GM21367 (cell line): ENCODE results near the gene CSMD2.

ENCODE experiments used
- ATAC-seq: cut with Tn5 transposase; IDR thresholded peaks from one replicate; pipeline ENCODE4 v1.9.1; 2021; ENCODE audit not compliant: unreplicated experiment

CSMD2 gene

GRCh38 chr1:34156739-34157138, 8.3 kb downstream of the CSMD2 start:
- no peak for ATAC-seq

- no peak for ATAC-seq
Measured at GRCh38 chr1:34155860-34156259, 9.2 kb downstream of the CSMD2 start.

- ATAC-seq, result no peak
Measured at GRCh38 chr1:34153246-34153645, 11.8 kb downstream of the CSMD2 start.

- no peak for ATAC-seq
Measured at GRCh38 chr1:34149501-34149900, 15.5 kb downstream of the CSMD2 start.

- ATAC-seq, result no peak
Measured at GRCh38 chr1:34147301-34147700, 17.7 kb downstream of the CSMD2 start.

- ATAC-seq, result no peak
Measured at GRCh38 chr1:34144766-34145165, 20.3 kb downstream of the CSMD2 start.

- ATAC-seq, result no peak
Measured at GRCh38 chr1:34143975-34144374, 21.1 kb downstream of the CSMD2 start.

GRCh38 chr1:34140011-34140676, 24.9 kb downstream of the CSMD2 start:
- no peak for ATAC-seq

GRCh38 chr1:34137411-34137810, 27.6 kb downstream of the CSMD2 start:
- ATAC-seq, result no peak

- ATAC-seq, result no peak
Measured at GRCh38 chr1:34132161-34132420, 32.9 kb downstream of the CSMD2 start.

- no peak for ATAC-seq
Measured at GRCh38 chr1:34131396-34132160, 33.5 kb downstream of the CSMD2 start.

GRCh38 chr1:34130306-34130705, 34.7 kb downstream of the CSMD2 start:
- no peak for ATAC-seq

GRCh38 chr1:34129630-34130029, 35.4 kb downstream of the CSMD2 start:
- ATAC-seq, result no peak

- no peak for ATAC-seq
Measured at GRCh38 chr1:34128186-34128889, 36.7 kb downstream of the CSMD2 start.

- ATAC-seq, result no peak
Measured at GRCh38 chr1:34127006-34128000, 37.7 kb downstream of the CSMD2 start.

- no peak for ATAC-seq
Measured at GRCh38 chr1:34126486-34126885, 38.5 kb downstream of the CSMD2 start.

- ATAC-seq, result no peak
Measured at GRCh38 chr1:34125721-34126380, 39.2 kb downstream of the CSMD2 start.

GRCh38 chr1:34122080-34122932, 42.7 kb downstream of the CSMD2 start:
- no peak for ATAC-seq

GRCh38 chr1:34115233-34115632, 49.8 kb downstream of the CSMD2 start:
- no peak for ATAC-seq

GRCh38 chr1:34113887-34114286, 51.1 kb downstream of the CSMD2 start:
- no peak for ATAC-seq
